Endothelial cell of umbilical vein (primary cell): Measurements from ENCODE around the gene TECPR2. TPM values are rescaled to one million over a fixed set of nuclear protein-coding genes. Genes with fewer than 3 reads are reported as not detected.

Experiments
- BruUV-seq: library from RNA; stranded (reverse); fragments of 400-500 nt; replicated peaks from 2 replicates; lab custom pipeline; 2021; lab: Mats Ljungman, UMichigan
- CTCF ChIA-PET: fragments of 300-600, 350-600 bp; sonication (Branson Sonifier 250); formaldehyde crosslinking; loops from one replicate; lab custom pipeline; 2021; ENCODE audit warnings: antibody characterized with exemption, inconsistent platforms; lab: Charles Lee
- POLR2A ChIA-PET: fragments of 300-600, 350-600 bp; sonication (Branson Sonifier 250); formaldehyde crosslinking; loops from one replicate; lab custom pipeline; 2021; ENCODE audit warnings: antibody characterized with exemption, inconsistent platforms; lab: Charles Lee
- DNase-seq: peaks from one replicate; pipeline ENCODE4 v3.0.0-alpha.2; 2011; ENCODE audit warnings: low read depth, low spot score
- FAIRE-seq: peaks from 2 replicates; lab custom pipeline; 2011; peaks lifted over from hg19 to GRCh38; lab: Jason Lieb, UNC
- H2AFZ ChIP-seq: 2 replicates; pipeline ENCODE4 v1.6.0; 2012; ENCODE audit warnings: low read depth, low read length, control low read depth, inconsistent platforms
- H3K27ac ChIP-seq: 2 replicates; pipeline ENCODE4 v1.5.1; 2011; ENCODE audit warnings: low read depth, mild to moderate bottlenecking, control low read depth, low read length, moderate library complexity; ENCODE audit not compliant: insufficient read depth
- H3K27me3 ChIP-seq, 2 experiments: 2 replicates each; pipeline versions ENCODE4 v1.6.0 to v1.6.1; 2011; ENCODE audit warnings: low read length in 2 of 2, mixed read lengths in 1 of 2; ENCODE audit not compliant: control insufficient read depth in 2 of 2, insufficient read depth in 2 of 2
- H3K36me3 ChIP-seq, 2 experiments: 2 replicates in 1 of 2; 3 replicates in 1 of 2; pipeline ENCODE4 v1.5.1; 2011; ENCODE audit warnings: low read length in 2 of 2, mild to moderate bottlenecking in 1 of 2, moderate library complexity in 1 of 2; ENCODE audit not compliant: control insufficient read depth in 2 of 2, insufficient read depth in 2 of 2; ENCODE audit errors: extremely low read depth in 1 of 2
- H3K4me1 ChIP-seq: 3 replicates; pipeline ENCODE4 v1.5.1; 2011; ENCODE audit warnings: mild to moderate bottlenecking, low read length; ENCODE audit not compliant: control insufficient read depth, insufficient read depth; ENCODE audit errors: extremely low read depth
- H3K4me2 ChIP-seq: 2 replicates; pipeline ENCODE4 v1.6.1; 2011; ENCODE audit warnings: low read length, control low read depth, mixed read lengths; ENCODE audit not compliant: insufficient read depth
- H3K4me3 ChIP-seq, 3 experiments: fragments of 200-600 bp in 1 of 3; sonication (generic), shearing (Covaris generic) in 1 of 3; replicated peaks in 1 of 3; 2 replicates each; pipeline ENCODE4 v1.5.1; 2011 to 2016; ENCODE audit warnings: control low read depth in 3 of 3, low read length in 3 of 3, mild to moderate bottlenecking in 2 of 3, inconsistent platforms in 1 of 3, low read depth in 1 of 3, moderate library complexity in 1 of 3; ENCODE audit not compliant: insufficient read depth in 1 of 3
- H3K79me2 ChIP-seq: 2 replicates; pipeline ENCODE4 v1.6.0; 2012; ENCODE audit warnings: low read length, inconsistent platforms; ENCODE audit not compliant: control insufficient read depth, insufficient read depth
- H3K9ac ChIP-seq: replicated peaks from 2 replicates; pipeline ENCODE3; 2011; ENCODE audit warnings: low read length, control low read depth; ENCODE audit not compliant: insufficient read depth; ENCODE audit errors: extremely low read depth
- H3K9me1 ChIP-seq: replicated peaks from 3 replicates; pipeline ENCODE4 v1.6.0; 2011; ENCODE audit warnings: mild to moderate bottlenecking, low read length; ENCODE audit not compliant: control insufficient read depth, insufficient read depth; ENCODE audit errors: extremely low read depth
- H3K9me3 ChIP-seq: replicated peaks from 2 replicates; pipeline ENCODE4 v1.5.1; 2012; ENCODE audit warnings: low read length, inconsistent platforms; ENCODE audit not compliant: control insufficient read depth, insufficient read depth
- H4K20me1 ChIP-seq: replicated peaks from 2 replicates; pipeline ENCODE3; 2011; ENCODE audit warnings: mild to moderate bottlenecking, low read length; ENCODE audit not compliant: control insufficient read depth, insufficient read depth; ENCODE audit errors: extremely low read depth
- EZH2 ChIP-seq: IDR thresholded peaks from 2 replicates; pipeline ENCODE4 v1.6.1; 2012; ENCODE audit warnings: borderline replicate concordance, low read depth, mild to moderate bottlenecking, moderate library complexity, low read length, inconsistent platforms; ENCODE audit not compliant: severe bottlenecking
- FOS ChIP-seq: IDR thresholded peaks from 2 replicates; pipeline ENCODE4 v1.6.1; 2011; ENCODE audit warnings: mild to moderate bottlenecking, low read length, moderate library complexity, borderline replicate concordance; ENCODE audit not compliant: insufficient read depth
- GATA2 ChIP-seq: IDR thresholded peaks from 2 replicates; pipeline ENCODE4 v1.7.0; 2011; ENCODE audit warnings: low read depth, mild to moderate bottlenecking, moderate library complexity, mixed read lengths, low read length; ENCODE audit not compliant: insufficient read length, insufficient read depth
- JUN ChIP-seq: IDR thresholded peaks from 2 replicates; pipeline ENCODE4 v1.6.1; 2011; ENCODE audit warnings: borderline replicate concordance, low read depth; ENCODE audit not compliant: insufficient read length, insufficient read depth
- MYC ChIP-seq: IDR thresholded peaks from one replicate; pipeline ENCODE4 v1.6.1; 2011; ENCODE audit warnings: mild to moderate bottlenecking, low read depth, low read length
- POLR2A ChIP-seq: IDR thresholded peaks from 2 replicates; pipeline ENCODE4 v1.6.1; 2012; ENCODE audit warnings: low read depth, mild to moderate bottlenecking, control low read depth, low read length
- POLR2AphosphoS5 ChIP-seq: IDR thresholded peaks from 2 replicates; pipeline ENCODE4 v1.6.1; 2012; ENCODE audit warnings: low read depth, mild to moderate bottlenecking, control low read depth, low read length, moderate library complexity; ENCODE audit not compliant: insufficient read depth
- dilution Hi-C: fragments of 300-500 bp; cut with MboI; formaldehyde crosslinking; loops from one replicate; pipeline ENCODE4 v1.15.0; 2019; ENCODE audit warnings: low sequenced_read_pairs; ENCODE audit not compliant: extremely low pct_ligation_motif_present
- intact Hi-C: fragments of 100-400 bp; cut with micrococcal nuclease; formaldehyde crosslinking; loops from one replicate; pipeline ENCODE4 v1.10.0; 2022
- polyA plus RNA-seq, 4 experiments: library from polyadenylated mRNA; depleted of rRNA in 3 of 4; stranded (reverse) in 3 of 4; unstranded in 1 of 4; fragments of >200 nt; gene quantifications; 2 replicates each; pipeline versions ENCODE4 v1.2.1 to v1.2.3, GENCODE V29; 2011 to 2012; ENCODE audit warnings: missing spikeins in 1 of 4
- total RNA-seq: library from RNA; stranded (reverse); gene quantifications from 2 replicates; pipeline ENCODE4 v1.2.3, GENCODE V29; 2021
- TF ChIP-seq, protein P1 (sequence below): IDR thresholded peaks from 2 replicates; pipeline ENCODE4 v1.6.1; 2011; ENCODE audit not compliant: insufficient read depth, insufficient read length
- TF ChIP-seq, protein P2 (sequence below), 2 donors: IDR thresholded peaks; 1 replicate in 1 of 2; 2 replicates in 1 of 2; pipeline ENCODE4 v1.5.1; 2011; ENCODE audit warnings: low read length in 2 of 2, mild to moderate bottlenecking in 2 of 2, moderate library complexity in 2 of 2, control low read depth in 1 of 2, inconsistent platforms in 1 of 2, low read depth in 1 of 2; ENCODE audit not compliant: insufficient read depth in 1 of 2; ENCODE audit errors: extremely low read depth in 1 of 2

The TECPR2 gene
- total and polyA plus RNA-seq, 2 donors (not counting 3 experiments of a cell fraction or from before 2014, with no cell fraction given), result 8.9 to 21.5 TPM

DNA sequence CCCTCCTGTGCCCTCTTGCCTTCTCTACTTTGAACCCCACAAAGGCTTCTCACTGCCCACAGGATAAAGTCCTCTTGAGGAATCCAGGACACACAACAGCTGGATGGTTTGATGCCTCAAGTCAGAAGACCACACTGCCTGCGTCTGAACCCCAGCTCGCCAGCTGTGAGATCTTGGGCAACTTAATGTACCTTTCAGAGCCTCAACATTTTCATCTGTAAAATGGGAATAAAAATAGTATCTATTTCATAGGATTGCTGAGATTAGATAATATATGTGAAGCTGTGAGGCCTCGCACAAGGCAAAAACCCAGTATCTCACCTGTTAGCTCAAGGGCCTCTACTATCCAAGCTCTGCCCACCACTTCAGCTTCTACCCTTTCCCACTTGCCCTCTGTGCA lies 2.4 kb upstream of the TECPR2 start:
- H3K4me2 ChIP-seq, result no peak overlapping the region
- no peaks in the 10 kb centered on the region for H3K27me3 ChIP-seq
- peaks cover 0 to 4% of the 10 kb centered on the region in 2 experiments for H3K36me3 ChIP-seq
- no peak overlapping the region for H2AFZ ChIP-seq
- ChIA-PET CTCF (no interaction called here), POLR2A (no interaction called here)
- BruUV-seq, result no TSS peak
- H3K4me3 ChIP-seq, result no peak overlapping the region
- peaks cover 8% of the 10 kb centered on the region for H3K79me2 ChIP-seq
- no peak overlapping the region for H3K9ac ChIP-seq
- H4K20me1 ChIP-seq, result no peaks in the 10 kb centered on the region
- TF ChIP-seq MYC (no peak), POLR2AphosphoS5 (no peak), POLR2A (no peak), JUN (no peak), FOS (no peak), GATA2 (no peak), EZH2 (no peak)
- TF ChIP-seq, protein P1, sequence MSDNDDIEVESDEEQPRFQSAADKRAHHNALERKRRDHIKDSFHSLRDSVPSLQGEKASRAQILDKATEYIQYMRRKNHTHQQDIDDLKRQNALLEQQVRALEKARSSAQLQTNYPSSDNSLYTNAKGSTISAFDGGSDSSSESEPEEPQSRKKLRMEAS, result no peak
- TF ChIP-seq, protein P2, sequence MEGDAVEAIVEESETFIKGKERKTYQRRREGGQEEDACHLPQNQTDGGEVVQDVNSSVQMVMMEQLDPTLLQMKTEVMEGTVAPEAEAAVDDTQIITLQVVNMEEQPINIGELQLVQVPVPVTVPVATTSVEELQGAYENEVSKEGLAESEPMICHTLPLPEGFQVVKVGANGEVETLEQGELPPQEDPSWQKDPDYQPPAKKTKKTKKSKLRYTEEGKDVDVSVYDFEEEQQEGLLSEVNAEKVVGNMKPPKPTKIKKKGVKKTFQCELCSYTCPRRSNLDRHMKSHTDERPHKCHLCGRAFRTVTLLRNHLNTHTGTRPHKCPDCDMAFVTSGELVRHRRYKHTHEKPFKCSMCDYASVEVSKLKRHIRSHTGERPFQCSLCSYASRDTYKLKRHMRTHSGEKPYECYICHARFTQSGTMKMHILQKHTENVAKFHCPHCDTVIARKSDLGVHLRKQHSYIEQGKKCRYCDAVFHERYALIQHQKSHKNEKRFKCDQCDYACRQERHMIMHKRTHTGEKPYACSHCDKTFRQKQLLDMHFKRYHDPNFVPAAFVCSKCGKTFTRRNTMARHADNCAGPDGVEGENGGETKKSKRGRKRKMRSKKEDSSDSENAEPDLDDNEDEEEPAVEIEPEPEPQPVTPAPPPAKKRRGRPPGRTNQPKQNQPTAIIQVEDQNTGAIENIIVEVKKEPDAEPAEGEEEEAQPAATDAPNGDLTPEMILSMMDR (IDR thresholded peaks at IDR 0.05; ENCODE audit: extremely low read depth in 1 of 2, insufficient read depth in 1 of 2, low read depth in 1 of 2, low read length in 2 of 2), result no peak
- dilution Hi-C loops, result no loop called here
- H3K9me1 ChIP-seq, result no peaks in the 10 kb centered on the region
- H3K9me3 ChIP-seq, result no peaks in the 10 kb centered on the region
- intact Hi-C loops, result loop anchor here (10.0 kb wide), 1 partner anchor 144 kb away; the partner anchor contains the start of gene ANKRD9
- DNase-seq (no peak), FAIRE-seq (no peak)
- peaks cover 17% of the 10 kb centered on the region for H3K4me1 ChIP-seq
- no peak overlapping the region for H3K27ac ChIP-seq
